HG03025 (cell line): ENCODE data around the gene WNT3A.

ENCODE experiments used
- ATAC-seq: cut with Tn5 transposase; IDR thresholded peaks from one replicate; pipeline ENCODE4 v1.9.1; 2021; ENCODE audit warnings: mild to moderate bottlenecking, moderate library complexity; ENCODE audit not compliant: unreplicated experiment, low FRiP score

WNT3A gene

GRCh38 chr1:228095938-228096337, 89.1 kb downstream of the WNT3A start:
- ATAC-seq, result no peak

DNA sequence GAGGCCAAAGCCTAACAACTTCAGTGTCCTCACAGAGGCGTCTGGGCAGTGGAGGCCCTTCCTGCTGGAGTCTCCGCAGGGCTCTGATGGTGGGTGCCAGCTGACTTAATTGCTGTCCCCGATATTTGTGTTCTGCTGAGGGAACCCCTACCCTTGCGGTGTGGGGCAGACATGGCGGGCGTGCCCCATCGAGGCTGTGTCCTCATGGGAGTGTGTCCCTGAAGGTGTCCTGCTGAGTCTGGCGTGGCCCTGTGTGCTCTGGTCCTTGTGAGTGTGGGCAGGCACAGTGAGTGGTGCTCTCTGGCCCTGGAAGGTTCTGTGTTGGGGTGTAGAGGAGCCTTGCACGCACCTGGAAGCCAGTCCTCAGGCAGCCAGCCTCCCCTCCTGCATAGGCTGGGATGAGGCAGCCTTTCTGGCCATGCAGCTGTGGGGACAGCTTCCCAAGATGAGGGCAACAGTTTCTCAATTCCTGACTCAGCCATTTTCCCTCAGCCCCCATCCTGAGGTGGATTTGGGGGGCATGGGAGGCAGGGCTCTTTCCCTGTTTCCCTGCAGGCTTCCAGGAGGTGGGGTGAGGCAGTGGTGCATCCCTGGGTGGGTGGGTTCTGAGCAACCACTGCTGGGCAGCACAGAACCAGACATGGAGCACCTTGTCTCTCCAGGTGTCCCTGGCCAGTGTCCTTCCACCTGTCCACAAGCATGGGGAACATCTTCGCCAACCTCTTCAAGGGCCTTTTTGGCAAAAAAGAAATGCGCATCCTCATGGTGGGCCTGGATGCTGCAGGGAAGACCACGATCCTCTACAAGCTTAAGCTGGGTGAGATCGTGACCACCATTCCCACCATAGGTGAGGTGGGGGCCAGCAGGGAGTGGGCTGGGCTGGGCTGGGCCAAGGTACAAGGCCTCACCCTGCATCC, 89.9 kb downstream of the WNT3A start:
- no peak for ATAC-seq

DNA sequence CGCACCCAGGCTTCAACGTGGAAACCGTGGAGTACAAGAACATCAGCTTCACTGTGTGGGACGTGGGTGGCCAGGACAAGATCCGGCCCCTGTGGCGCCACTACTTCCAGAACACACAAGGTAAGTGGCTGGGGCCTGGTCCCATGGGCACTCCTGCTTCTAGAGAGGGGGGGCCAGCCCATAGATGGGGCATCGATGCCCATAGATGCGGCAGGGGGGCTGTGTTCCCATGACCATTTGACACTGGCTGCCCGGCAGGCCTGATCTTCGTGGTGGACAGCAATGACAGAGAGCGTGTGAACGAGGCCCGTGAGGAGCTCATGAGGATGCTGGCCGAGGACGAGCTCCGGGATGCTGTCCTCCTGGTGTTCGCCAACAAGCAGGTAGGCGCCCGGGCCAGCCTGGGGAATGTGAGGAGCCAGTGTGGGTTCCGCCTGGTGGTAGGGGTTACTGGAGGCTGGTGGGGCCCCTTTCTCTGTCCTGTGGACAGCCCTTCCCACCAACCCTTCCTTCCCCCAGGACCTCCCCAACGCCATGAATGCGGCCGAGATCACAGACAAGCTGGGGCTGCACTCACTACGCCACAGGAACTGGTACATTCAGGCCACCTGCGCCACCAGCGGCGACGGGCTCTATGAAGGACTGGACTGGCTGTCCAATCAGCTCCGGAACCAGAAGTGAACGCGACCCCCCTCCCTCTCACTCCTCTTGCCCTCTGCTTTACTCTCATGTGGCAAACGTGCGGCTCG, 90.7 kb downstream of the WNT3A start:
- ATAC-seq, result no peak

GRCh38 chr1:228098323-228098931, 91.6 kb downstream of the WNT3A start:
- ATAC-seq, result no peak

GRCh38 chr1:228099331-228099732, 92.5 kb downstream of the WNT3A start:
- no peak for ATAC-seq

- ATAC-seq, result no peak
Observed at GRCh38 chr1:228100822-228101613, 94.2 kb downstream of the WNT3A start.

- no peak for ATAC-seq
Observed at GRCh38 chr1:228101614-228101993, 94.8 kb downstream of the WNT3A start.

- peak; percentile 16 for ATAC-seq
Observed at GRCh38 chr1:228101994-228102790, 95.4 kb downstream of the WNT3A start.

DNA sequence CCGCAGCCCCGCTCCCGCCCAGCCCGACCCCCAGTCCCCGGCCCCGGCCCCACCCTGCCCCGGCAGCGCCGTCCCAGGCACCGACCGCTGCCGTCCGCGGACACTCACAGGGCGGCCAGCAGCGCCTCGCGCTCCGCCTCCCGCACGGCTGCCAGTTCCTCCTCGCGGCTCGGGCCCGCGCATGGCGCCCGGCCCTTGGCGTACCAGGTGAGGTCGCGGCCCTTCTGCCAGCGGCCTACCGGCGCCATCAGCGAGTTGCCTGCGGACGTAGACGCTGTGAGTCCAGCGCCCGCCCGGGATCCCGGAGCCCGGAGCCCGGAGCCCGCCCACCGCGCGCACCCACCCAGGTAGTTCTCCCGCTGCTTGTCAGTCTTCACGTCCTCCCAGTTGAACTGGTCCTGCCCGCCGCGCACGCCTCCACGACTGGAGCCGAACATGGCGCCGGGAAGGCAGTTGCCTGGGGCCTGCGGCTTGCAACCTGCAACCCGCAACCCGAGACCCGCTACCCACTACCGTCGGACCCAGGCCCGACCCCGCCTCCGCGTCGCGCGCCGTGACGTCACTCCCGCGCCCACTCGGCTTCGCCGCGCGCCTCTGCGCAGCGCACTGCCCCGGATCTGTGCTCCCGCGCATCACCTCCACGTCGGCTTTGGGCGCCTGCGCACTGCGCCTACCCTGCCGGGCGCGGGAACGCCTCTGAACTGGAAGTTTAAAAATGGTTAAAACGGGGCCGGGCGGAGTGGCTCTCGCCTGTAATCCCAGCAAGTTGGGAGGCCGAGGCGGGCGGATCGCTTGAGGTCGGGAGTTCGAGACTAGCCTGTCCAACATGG, 96.2 kb downstream of the WNT3A start, which contains the start of gene C1orf35:
Gene C1orf35, minus strand, starts transcription at position 535 of the 830 bp plus-strand sequence. Its CDS starts 98 bp downstream, at position 437.
- ATAC-seq, result peak; percentile 55

- ATAC-seq, result no peak
Observed at GRCh38 chr1:228104526-228105269, 97.9 kb downstream of the WNT3A start.

DNA sequence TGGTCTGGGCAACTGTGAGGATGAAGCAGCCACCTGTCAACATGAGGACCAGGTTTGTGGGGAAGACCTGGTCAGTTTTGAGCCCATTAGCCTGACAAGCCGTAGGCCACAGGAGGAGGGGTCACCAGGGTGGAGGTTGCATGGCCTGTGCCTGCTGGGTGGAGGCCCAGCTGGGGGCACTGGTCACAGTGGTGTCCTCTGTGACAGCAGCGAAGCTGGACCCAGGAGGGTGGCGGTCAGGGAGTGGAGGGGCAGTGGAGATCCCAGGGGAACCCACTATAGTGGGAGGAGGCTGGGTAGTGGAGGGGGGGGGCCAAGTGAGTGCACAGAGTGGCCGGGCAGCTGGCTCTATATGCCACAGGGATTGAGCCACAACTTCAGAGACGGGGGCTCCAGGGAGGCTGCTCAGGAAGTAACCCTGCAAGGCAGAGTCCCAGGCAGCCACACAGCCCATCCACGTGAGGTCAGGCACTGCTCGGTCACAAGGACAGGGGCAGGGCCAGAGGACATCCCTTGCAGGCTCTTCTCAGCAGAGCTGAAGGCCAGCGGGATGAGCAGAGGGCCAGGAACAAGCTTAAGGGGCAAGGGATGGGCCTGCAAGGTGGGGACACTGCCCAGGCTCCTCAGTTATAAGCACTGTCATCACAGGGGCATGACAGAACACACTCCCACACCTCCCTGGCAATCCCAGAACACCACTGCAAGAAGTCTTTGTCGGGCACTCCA, 98.6 kb downstream of the WNT3A start:
- ATAC-seq, result no peak

DNA sequence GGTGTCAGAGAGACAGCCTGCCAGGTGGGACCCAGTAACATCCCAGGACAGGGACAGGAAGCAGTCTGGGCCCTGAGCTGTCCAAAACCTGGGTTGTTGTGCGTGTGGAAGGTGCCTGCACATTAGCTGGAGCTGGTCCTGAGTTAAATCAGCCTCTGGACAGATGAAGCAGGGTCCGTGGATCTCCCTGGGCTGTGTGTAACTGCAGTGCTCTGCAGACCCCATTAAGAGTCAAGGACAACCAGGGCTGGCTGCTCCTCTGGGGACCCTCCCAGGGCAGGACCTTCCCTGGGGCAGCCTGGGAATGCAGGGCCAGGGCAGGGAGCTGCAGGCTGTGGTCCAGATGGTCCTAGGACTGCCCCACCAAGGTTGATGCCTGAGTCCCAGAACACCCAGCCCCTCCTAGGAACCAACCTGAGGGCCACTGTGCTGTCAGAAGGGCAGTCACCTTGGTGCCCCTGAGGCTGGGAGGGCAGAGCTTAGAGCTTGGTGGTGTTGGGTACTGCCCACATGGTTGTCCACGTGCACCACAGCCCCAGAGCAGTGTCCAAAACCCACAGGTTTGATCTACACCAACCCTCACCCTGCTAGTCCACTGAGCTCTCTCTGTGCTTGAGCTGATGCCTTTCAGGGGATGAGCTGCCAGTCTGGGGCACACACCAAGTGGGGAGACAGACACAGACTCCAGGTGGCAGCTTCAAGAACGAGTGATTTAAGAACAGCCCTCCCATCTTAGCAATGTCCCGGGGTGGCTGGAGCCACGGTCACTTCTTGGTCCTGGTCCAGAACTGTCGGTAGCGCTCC, 99.4 kb downstream of the WNT3A start:
- ATAC-seq, result no peak

GRCh38 chr1:228106800-228107054, 99.9 kb downstream of the WNT3A start:
- ATAC-seq, result no peak

GRCh38 chr1:228107636-228108035, 100.8 kb downstream of the WNT3A start:
- no peak for ATAC-seq

- no peak for ATAC-seq
Observed at GRCh38 chr1:228108055-228108690, 101.4 kb downstream of the WNT3A start.

GRCh38 chr1:228108742-228109072, 101.9 kb downstream of the WNT3A start:
- ATAC-seq, result no peak
